ENCODE data around the gene SERPINA1. TPM values are rescaled to one million over a fixed set of nuclear protein-coding genes. Genes with fewer than 3 reads are reported as not detected.
A peak's percentile ranks its signal among the peaks of the same experiment; 100 is the strongest.

Gene SERPINA1
- total and polyA plus RNA-seq, 2 of the 13 experiments (the other 11 are each of a cell fraction or from before 2014, with no cell fraction given), result 3,266 to 11,015 TPM

DNA sequence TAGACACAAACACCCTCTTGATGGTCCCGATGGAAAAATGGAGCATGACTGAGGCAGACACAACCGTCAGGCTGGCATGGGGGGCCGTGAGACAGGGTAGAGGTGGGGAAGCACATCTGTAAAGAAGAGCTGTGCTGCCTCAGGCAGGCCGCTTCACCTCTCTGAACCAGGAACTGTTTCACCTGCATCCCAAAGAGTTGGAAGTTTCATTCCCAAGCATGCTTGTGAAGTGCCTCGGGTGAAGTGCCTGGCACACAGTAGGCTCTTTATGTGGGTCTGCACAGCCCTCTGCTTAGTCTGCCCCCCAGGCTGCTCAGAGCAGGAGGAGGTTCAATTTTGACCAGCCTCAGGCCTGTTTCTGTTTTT is 685 bp upstream of the SERPINA1 start (continued):
- TF ChIP-seq ZNF20 (CRISPR knock-in tag; IDR thresholded peaks at IDR 0.05) (no peak), DR1 (CRISPR knock-in tag; IDR thresholded peaks at IDR 0.05) (no peak), SRY (CRISPR knock-in tag; IDR thresholded peaks at IDR 0.05) (no peak), ZNF883 (CRISPR knock-in tag; IDR thresholded peaks at IDR 0.05; ENCODE audit: not compliant biosample characterization) (no peak), HCFC1 (IDR thresholded peaks at IDR 0.05; ENCODE audit: low read depth, low read length) (no peak), CEBPB (IDR thresholded peaks at IDR 0.05; ENCODE audit: borderline replicate concordance, low read depth, low read length) (no peak), SATB2 (CRISPR knock-in tag; IDR thresholded peaks at IDR 0.05) (0 out of 2 replicates have a peak, but pooled peaks have one; percentile 1), ZSCAN20 (CRISPR knock-in tag; IDR thresholded peaks at IDR 0.05; ENCODE audit: borderline replicate concordance) (no peak), ZNF235 (CRISPR knock-in tag; IDR thresholded peaks at IDR 0.05; ENCODE audit: borderline replicate concordance) (no peak), CHD4 (IDR thresholded peaks at IDR 0.05; ENCODE audit: borderline replicate concordance, low read length) (peak; percentile 73; the same call in 1 of the 2 replicates), ZFP36 (IDR thresholded peaks at IDR 0.05; ENCODE audit: borderline replicate concordance, low read depth, low read length, partially characterized antibody) (peak; percentile 29), NFYB (CRISPR knock-in tag; IDR thresholded peaks at IDR 0.05) (no peak), KDM5B (CRISPR knock-in tag; IDR thresholded peaks at IDR 0.05; ENCODE audit: borderline replicate concordance) (no peak), ZNF768 (CRISPR knock-in tag; IDR thresholded peaks at IDR 0.05) (peak; percentile 99), TEAD2 (CRISPR knock-in tag; IDR thresholded peaks at IDR 0.05) (no peak), TOPORS (CRISPR knock-in tag; IDR thresholded peaks at IDR 0.05) (0 out of 2 replicates have a peak, but pooled peaks have one; percentile 4), SRF (IDR thresholded peaks at IDR 0.05; ENCODE audit: low read depth, low read length) (no peak)
- TF ChIP-seq, protein P1, sequence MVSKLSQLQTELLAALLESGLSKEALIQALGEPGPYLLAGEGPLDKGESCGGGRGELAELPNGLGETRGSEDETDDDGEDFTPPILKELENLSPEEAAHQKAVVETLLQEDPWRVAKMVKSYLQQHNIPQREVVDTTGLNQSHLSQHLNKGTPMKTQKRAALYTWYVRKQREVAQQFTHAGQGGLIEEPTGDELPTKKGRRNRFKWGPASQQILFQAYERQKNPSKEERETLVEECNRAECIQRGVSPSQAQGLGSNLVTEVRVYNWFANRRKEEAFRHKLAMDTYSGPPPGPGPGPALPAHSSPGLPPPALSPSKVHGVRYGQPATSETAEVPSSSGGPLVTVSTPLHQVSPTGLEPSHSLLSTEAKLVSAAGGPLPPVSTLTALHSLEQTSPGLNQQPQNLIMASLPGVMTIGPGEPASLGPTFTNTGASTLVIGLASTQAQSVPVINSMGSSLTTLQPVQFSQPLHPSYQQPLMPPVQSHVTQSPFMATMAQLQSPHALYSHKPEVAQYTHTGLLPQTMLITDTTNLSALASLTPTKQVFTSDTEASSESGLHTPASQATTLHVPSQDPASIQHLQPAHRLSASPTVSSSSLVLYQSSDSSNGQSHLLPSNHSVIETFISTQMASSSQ (IDR thresholded peaks at IDR 0.05; ENCODE audit: low read depth), result no peak
- TF ChIP-seq, protein P1 (CRISPR knock-in tag; IDR thresholded peaks at IDR 0.05; ENCODE audit: borderline replicate concordance), result no peak
- TF ChIP-seq, protein P2, sequence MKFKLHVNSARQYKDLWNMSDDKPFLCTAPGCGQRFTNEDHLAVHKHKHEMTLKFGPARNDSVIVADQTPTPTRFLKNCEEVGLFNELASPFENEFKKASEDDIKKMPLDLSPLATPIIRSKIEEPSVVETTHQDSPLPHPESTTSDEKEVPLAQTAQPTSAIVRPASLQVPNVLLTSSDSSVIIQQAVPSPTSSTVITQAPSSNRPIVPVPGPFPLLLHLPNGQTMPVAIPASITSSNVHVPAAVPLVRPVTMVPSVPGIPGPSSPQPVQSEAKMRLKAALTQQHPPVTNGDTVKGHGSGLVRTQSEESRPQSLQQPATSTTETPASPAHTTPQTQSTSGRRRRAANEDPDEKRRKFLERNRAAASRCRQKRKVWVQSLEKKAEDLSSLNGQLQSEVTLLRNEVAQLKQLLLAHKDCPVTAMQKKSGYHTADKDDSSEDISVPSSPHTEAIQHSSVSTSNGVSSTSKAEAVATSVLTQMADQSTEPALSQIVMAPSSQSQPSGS (CRISPR knock-in tag; IDR thresholded peaks at IDR 0.05), result no peak
- TF ChIP-seq, protein P3, sequence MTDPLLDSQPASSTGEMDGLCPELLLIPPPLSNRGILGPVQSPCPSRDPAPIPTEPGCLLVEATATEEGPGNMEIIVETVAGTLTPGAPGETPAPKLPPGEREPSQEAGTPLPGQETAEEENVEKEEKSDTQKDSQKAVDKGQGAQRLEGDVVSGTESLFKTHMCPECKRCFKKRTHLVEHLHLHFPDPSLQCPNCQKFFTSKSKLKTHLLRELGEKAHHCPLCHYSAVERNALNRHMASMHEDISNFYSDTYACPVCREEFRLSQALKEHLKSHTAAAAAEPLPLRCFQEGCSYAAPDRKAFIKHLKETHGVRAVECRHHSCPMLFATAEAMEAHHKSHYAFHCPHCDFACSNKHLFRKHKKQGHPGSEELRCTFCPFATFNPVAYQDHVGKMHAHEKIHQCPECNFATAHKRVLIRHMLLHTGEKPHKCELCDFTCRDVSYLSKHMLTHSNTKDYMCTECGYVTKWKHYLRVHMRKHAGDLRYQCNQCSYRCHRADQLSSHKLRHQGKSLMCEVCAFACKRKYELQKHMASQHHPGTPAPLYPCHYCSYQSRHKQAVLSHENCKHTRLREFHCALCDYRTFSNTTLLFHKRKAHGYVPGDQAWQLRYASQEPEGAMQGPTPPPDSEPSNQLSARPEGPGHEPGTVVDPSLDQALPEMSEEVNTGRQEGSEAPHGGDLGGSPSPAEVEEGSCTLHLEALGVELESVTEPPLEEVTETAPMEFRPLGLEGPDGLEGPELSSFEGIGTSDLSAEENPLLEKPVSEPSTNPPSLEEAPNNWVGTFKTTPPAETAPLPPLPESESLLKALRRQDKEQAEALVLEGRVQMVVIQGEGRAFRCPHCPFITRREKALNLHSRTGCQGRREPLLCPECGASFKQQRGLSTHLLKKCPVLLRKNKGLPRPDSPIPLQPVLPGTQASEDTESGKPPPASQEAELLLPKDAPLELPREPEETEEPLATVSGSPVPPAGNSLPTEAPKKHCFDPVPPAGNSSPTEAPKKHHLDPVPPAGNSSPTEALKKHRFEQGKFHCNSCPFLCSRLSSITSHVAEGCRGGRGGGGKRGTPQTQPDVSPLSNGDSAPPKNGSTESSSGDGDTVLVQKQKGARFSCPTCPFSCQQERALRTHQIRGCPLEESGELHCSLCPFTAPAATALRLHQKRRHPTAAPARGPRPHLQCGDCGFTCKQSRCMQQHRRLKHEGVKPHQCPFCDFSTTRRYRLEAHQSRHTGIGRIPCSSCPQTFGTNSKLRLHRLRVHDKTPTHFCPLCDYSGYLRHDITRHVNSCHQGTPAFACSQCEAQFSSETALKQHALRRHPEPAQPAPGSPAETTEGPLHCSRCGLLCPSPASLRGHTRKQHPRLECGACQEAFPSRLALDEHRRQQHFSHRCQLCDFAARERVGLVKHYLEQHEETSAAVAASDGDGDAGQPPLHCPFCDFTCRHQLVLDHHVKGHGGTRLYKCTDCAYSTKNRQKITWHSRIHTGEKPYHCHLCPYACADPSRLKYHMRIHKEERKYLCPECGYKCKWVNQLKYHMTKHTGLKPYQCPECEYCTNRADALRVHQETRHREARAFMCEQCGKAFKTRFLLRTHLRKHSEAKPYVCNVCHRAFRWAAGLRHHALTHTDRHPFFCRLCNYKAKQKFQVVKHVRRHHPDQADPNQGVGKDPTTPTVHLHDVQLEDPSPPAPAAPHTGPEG (CRISPR knock-in tag; IDR thresholded peaks at IDR 0.05), result no peak
